Thymus (tissue), 11 donors: Measurements from ENCODE around the gene MYCBP2. TPM values are rescaled to one million over a fixed set of nuclear protein-coding genes. Genes with fewer than 3 reads are reported as not detected.
"Not testable (repeated sequence)": the region's sequence is repeated elsewhere in the genome, so short reads cannot be mapped to it uniquely, and the experiment has no call there.

Source experiments
- DNase-seq, 9 donors: peaks; one replicate each; pipeline ENCODE4 v3.0.0-alpha.2; 2013; ENCODE audit warnings: low spot score in 9 of 9, low read depth in 6 of 9, missing footprints in 1 of 9
- H3K27ac ChIP-seq, 2 donors: one replicate each; pipeline ENCODE4 v1.5.1; 2013; ENCODE audit warnings: control low read depth in 1 of 2, low read depth in 1 of 2, low read length in 1 of 2, mild to moderate bottlenecking in 1 of 2, moderate library complexity in 1 of 2
- H3K27me3 ChIP-seq, 2 donors: one replicate each; pipeline ENCODE4 v1.5.1; 2013; ENCODE audit warnings: low read length in 1 of 2; ENCODE audit not compliant: control insufficient read depth in 2 of 2, insufficient read depth in 1 of 2
- H3K36me3 ChIP-seq, 2 donors: one replicate each; pipeline ENCODE4 v1.5.1; 2013; ENCODE audit warnings: low read length in 1 of 2, mild to moderate bottlenecking in 1 of 2, moderate library complexity in 1 of 2; ENCODE audit not compliant: control insufficient read depth in 2 of 2, insufficient read depth in 2 of 2
- H3K4me1 ChIP-seq, 2 donors: one replicate each; pipeline ENCODE4 v1.5.1; 2013; ENCODE audit warnings: low read length in 2 of 2; ENCODE audit not compliant: control insufficient read depth in 2 of 2, insufficient read depth in 2 of 2
- H3K4me3 ChIP-seq, 2 donors: one replicate each; pipeline ENCODE4 v1.5.1; 2013; ENCODE audit warnings: low read length in 2 of 2, control low read depth in 1 of 2, mild to moderate bottlenecking in 1 of 2
- H3K9me3 ChIP-seq, 2 donors: one replicate each; pipeline ENCODE4 v1.5.1; 2013; ENCODE audit warnings: low read length in 1 of 2, mild to moderate bottlenecking in 1 of 2; ENCODE audit not compliant: control insufficient read depth in 2 of 2, insufficient read depth in 1 of 2
- WGBS: extraction: QIAGEN DNeasy Blood & Tissue Kit; methylation state at CpG from one replicate; pipeline ENCODE4 v1.1.7; 2013; 5-methylcytosine and 5-hydroxymethylcytosine counted together
- polyA plus RNA-seq: library from polyadenylated mRNA; stranded (reverse); fragments of 200-250 nt; gene quantifications from one replicate; pipeline ENCODE4 v1.2.3, GENCODE V29; 2013
- total RNA-seq: library from RNA; stranded (reverse); fragments of 120-200 nt; gene quantifications from one replicate; pipeline ENCODE4 v1.2.4, GENCODE V29; 2013
- donor health status: healthy.

MYCBP2 gene
- total and polyA plus RNA-seq, 2 donors: 63.3 to 65.3 TPM

GRCh38 chr13:77262198-77262597 is 64.7 kb downstream of the MYCBP2 start:
- no peaks in the 10 kb centered on the region for H3K9me3 ChIP-seq
- no peaks in the 10 kb centered on the region for H3K4me1 ChIP-seq
- H3K4me3 ChIP-seq: no peak overlapping the region
- no peak overlapping the region for H3K27ac ChIP-seq
- 100% methylated on average over 2 of the region's 2 CpGs for WGBS
- DNase-seq: no peak
- peaks cover 7 to 57% of the 10 kb centered on the region in 2 donors for H3K36me3 ChIP-seq
- no peaks in the 10 kb centered on the region for H3K27me3 ChIP-seq

GRCh38 chr13:77250975-77251374 is 75.9 kb downstream of the MYCBP2 start:
- Histone ChIP-seq H3K36me3 (peaks cover 6 to 19% of the 10 kb centered on the region in 2 donors), H3K27me3 (no peaks in the 10 kb centered on the region), H3K4me1 (no peaks in the 10 kb centered on the region), H3K27ac (no peak overlapping the region), H3K4me3 (no peak overlapping the region), H3K9me3 (no peaks in the 10 kb centered on the region)
- DNase-seq: no peak
- WGBS: 98% methylated on average over 3 of the region's 3 CpGs

GRCh38 chr13:77245224-77245623 is 81.7 kb downstream of the MYCBP2 start:
- H3K4me3 ChIP-seq, H3K27ac ChIP-seq, H3K4me1 ChIP-seq, DNase-seq, H3K9me3 ChIP-seq, H3K27me3 ChIP-seq: not testable (repeated sequence)
- peaks cover 4 to 33% of the 10 kb centered on the region in 2 donors for H3K36me3 ChIP-seq
- 97% methylated on average over 2 of the region's 2 CpGs for WGBS

- no peaks in the 10 kb centered on the region for H3K9me3 ChIP-seq
- H3K27me3 ChIP-seq: no peaks in the 10 kb centered on the region
- peaks cover 4 to 20% of the 10 kb centered on the region in 2 donors for H3K36me3 ChIP-seq
- 98% methylated on average over 3 of the region's 3 CpGs for WGBS
- no peaks in the 10 kb centered on the region for H3K4me1 ChIP-seq
- H3K4me3 ChIP-seq: no peak overlapping the region
- no peak for DNase-seq
- H3K27ac ChIP-seq: no peak overlapping the region
Measured at GRCh38 chr13:77239312-77239711, 87.6 kb downstream of the MYCBP2 start.

GRCh38 chr13:77235456-77236022 is 91.4 kb downstream of the MYCBP2 start:
- no peak overlapping the region for H3K27ac ChIP-seq
- DNase-seq: peak in 4 of 9 donors; percentile 4 to 44 (median 8)
- no peaks in the 10 kb centered on the region for H3K9me3 ChIP-seq
- peaks cover 0 to 12% of the 10 kb centered on the region in 2 donors for H3K36me3 ChIP-seq
- H3K27me3 ChIP-seq: no peaks in the 10 kb centered on the region
- H3K4me1 ChIP-seq: no peaks in the 10 kb centered on the region
- no peak overlapping the region for H3K4me3 ChIP-seq

- WGBS: 98% methylated on average over 4 of the region's 4 CpGs
- Histone ChIP-seq H3K27ac (no peak overlapping the region), H3K4me3 (no peak overlapping the region), H3K27me3 (no peaks in the 10 kb centered on the region), H3K36me3 (peaks cover 0 to 10% of the 10 kb centered on the region in 2 donors), H3K9me3 (no peaks in the 10 kb centered on the region), H3K4me1 (no peaks in the 10 kb centered on the region)
- DNase-seq: no peak
Measured at GRCh38 chr13:77233159-77233558, 93.7 kb downstream of the MYCBP2 start.

GRCh38 chr13:77230560-77230959 is 96.3 kb downstream of the MYCBP2 start:
- H3K36me3 ChIP-seq: peaks cover 0 to 13% of the 10 kb centered on the region in 2 donors
- WGBS: 97% methylated on average over 5 of the region's 5 CpGs
- no peaks in the 10 kb centered on the region for H3K27me3 ChIP-seq
- H3K9me3 ChIP-seq: no peaks in the 10 kb centered on the region
- no peak overlapping the region for H3K27ac ChIP-seq
- no peak overlapping the region for H3K4me3 ChIP-seq
- no peak for DNase-seq
- H3K4me1 ChIP-seq: no peaks in the 10 kb centered on the region

GRCh38 chr13:77225946-77226345 is 100.9 kb downstream of the MYCBP2 start:
- DNase-seq: no peak
- H3K4me1 ChIP-seq: no peaks in the 10 kb centered on the region
- no peaks in the 10 kb centered on the region for H3K9me3 ChIP-seq
- no peak overlapping the region for H3K27ac ChIP-seq
- no peak overlapping the region for H3K4me3 ChIP-seq
- H3K27me3 ChIP-seq: no peaks in the 10 kb centered on the region
- H3K36me3 ChIP-seq: peaks cover 7 to 32% of the 10 kb centered on the region in 2 donors

GRCh38 chr13:77222909-77223308 is 104.0 kb downstream of the MYCBP2 start:
- Histone ChIP-seq H3K27me3 (no peaks in the 10 kb centered on the region), H3K9me3 (no peaks in the 10 kb centered on the region), H3K4me1 (no peaks in the 10 kb centered on the region), H3K4me3 (no peak overlapping the region), H3K36me3 (peaks cover 7 to 40% of the 10 kb centered on the region in 2 donors), H3K27ac (no peak overlapping the region)
- 98% methylated on average over 3 of the region's 3 CpGs for WGBS
- DNase-seq: no peak
